ENCODE measurements around the gene FDCSP. TPM values are rescaled to one million over a fixed set of nuclear protein-coding genes. Genes with fewer than 3 reads are reported as not detected.

The FDCSP gene
- not detected for total RNA-seq

- H3K9me3 ChIP-seq, result no peaks in the 10 kb centered on the region
- H3K27ac ChIP-seq, result no peak within 1 kb of the TSS
- TF ChIP-seq CTCF (IDR thresholded peaks at IDR 0.05), result no peak
- no peak within 1 kb of the TSS for H3K4me3 ChIP-seq
- no peaks in the 10 kb centered on the region for H3K27me3 ChIP-seq
- H3K4me1 ChIP-seq, result no peaks in the 10 kb centered on the region
- intact Hi-C loops (cut with DNase I), result no loop called here
- H3K36me3 ChIP-seq, result no peaks in the 10 kb centered on the region
- DNase-seq (ENCODE audit: low spot score in 2 of 2), result no peak
These were observed at the start of gene FDCSP for GRCh38 chr4:70225824-70226223. Gene FDCSP (plus strand): TSS chr4:70226124. CDS start chr4:70231195, 5,071 bp downstream.

DNA sequence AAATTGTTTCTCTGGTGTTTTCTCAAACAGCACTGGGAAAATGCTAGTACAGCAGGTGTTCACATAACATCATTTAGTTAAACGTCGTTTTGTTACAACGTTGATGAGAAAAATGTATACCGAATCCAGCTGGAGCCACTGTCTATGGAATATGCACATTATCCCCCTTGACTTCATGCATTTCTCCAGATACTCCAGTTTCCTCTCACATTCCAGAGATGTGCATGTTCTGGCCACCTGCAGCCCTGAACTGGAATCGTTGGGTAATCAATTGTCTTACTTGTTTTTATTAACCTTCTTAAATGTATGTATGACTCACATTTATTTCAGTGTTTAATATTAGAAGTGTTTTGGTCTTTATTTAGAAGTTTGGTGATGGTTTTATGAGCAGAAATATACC lies 48.8 kb upstream of the FDCSP start:
- no peaks in the 10 kb centered on the region for H3K9me3 ChIP-seq
- no peak overlapping the region for H3K27ac ChIP-seq
- intact Hi-C loops (cut with DNase I), result no loop called here
- H3K36me3 ChIP-seq, result no peaks in the 10 kb centered on the region
- H3K4me1 ChIP-seq, result no peaks in the 10 kb centered on the region
- no peak for TF ChIP-seq CTCF (IDR thresholded peaks at IDR 0.05)
- H3K4me3 ChIP-seq, result no peak overlapping the region
- no peak for DNase-seq (ENCODE audit: low spot score in 2 of 2)
- H3K27me3 ChIP-seq, result no peaks in the 10 kb centered on the region

GRCh38 chr4:70178075-70178660 lies 47.8 kb upstream of the FDCSP start:
- TF ChIP-seq CTCF (IDR thresholded peaks at IDR 0.05), result no peak
- no peaks in the 10 kb centered on the region for H3K4me1 ChIP-seq
- H3K27ac ChIP-seq, result no peak overlapping the region
- no peak overlapping the region for H3K4me3 ChIP-seq
- H3K27me3 ChIP-seq, result no peaks in the 10 kb centered on the region
- no peaks in the 10 kb centered on the region for H3K9me3 ChIP-seq
- no peaks in the 10 kb centered on the region for H3K36me3 ChIP-seq
- no peak for DNase-seq (ENCODE audit: low spot score in 2 of 2)
- intact Hi-C loops (cut with DNase I), result no loop called here

DNA sequence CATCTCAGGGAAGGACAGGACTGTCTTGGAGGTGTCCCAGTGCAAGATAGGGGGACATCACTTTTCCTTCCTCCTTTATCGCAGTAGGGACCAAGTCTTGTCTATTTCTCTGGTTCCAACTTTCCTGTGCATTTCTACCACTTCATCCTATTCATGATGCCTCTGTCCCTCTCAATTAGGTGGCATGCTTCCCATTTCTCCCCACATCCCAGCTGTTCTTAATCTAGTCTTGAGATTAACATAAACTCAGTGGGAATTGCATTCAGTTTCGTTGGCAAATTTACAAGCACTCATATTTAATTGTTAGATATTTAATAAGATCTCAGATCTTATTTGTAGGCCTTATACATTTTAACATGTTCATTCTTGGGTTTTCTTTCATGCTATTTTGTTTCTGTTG lies 46.1 kb upstream of the FDCSP start:
- TF ChIP-seq CTCF (IDR thresholded peaks at IDR 0.05), result no peak
- intact Hi-C loops (cut with DNase I), result no loop called here
- H3K9me3 ChIP-seq, result no peaks in the 10 kb centered on the region
- H3K4me3 ChIP-seq, result no peak overlapping the region
- H3K36me3 ChIP-seq, result no peaks in the 10 kb centered on the region
- H3K27ac ChIP-seq, result no peak overlapping the region
- no peaks in the 10 kb centered on the region for H3K27me3 ChIP-seq
- no peaks in the 10 kb centered on the region for H3K4me1 ChIP-seq
- no peak for DNase-seq (ENCODE audit: low spot score in 2 of 2)

DNA sequence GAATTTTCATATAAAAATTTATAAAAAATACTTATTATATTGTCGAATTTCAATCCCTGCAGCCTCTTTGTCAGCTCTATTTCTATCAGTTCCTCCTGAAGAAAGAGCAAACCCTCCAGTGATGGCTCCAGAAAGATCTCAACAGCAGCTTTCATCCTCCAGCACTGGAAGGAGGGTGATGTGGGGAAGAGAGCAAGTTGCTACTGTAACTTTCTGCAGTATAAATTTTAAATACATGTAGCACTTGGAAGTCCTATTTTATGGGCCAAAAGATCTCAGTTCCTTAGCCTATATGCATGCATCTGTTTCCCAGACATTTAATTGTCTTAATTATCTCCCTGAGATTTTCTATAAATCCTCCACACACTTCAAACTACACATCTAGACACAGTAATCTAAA lies 44.1 kb upstream of the FDCSP start:
- intact Hi-C loops (cut with DNase I), result no loop called here
- H3K4me1 ChIP-seq, result no peaks in the 10 kb centered on the region
- TF ChIP-seq CTCF (IDR thresholded peaks at IDR 0.05), result no peak
- H3K36me3 ChIP-seq, result no peaks in the 10 kb centered on the region
- no peak overlapping the region for H3K27ac ChIP-seq
- no peaks in the 10 kb centered on the region for H3K27me3 ChIP-seq
- no peaks in the 10 kb centered on the region for H3K9me3 ChIP-seq
- no peak overlapping the region for H3K4me3 ChIP-seq
- no peak for DNase-seq (ENCODE audit: low spot score in 2 of 2)
